ENCODE data around the gene OPA3. TPM values are rescaled to one million over a fixed set of nuclear protein-coding genes. Genes with fewer than 3 reads are reported as not detected.

Gene OPA3
- total and polyA plus RNA-seq, 2 experiments from 2014 or later: 11.5 to 14.5 TPM

DNA sequence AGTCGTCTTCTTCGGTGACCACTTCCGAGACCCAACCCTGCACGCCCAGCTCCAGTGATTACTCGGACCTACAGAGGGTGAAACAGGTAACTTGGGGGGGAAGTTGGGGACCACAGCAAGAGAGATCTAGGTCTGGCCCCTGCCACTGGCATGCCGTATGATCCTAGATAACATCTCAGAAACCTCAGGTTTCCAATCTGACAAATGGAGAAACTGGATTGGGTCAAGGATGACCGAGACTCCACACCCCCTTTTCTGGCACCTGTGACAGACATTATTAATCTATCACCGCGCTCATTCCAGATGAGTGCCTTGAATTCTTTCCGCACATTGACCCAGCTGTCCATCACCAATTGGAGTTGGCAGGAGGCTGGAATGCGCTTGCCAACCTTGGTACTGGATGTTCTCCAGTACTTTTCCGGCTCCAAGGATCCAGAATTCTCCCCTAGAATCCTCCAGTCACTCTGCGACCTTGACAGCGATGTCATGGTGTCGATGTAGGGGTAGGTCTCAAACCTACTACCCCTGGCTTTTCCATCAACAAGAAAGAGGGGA is 60.0 kb downstream of the OPA3 start:
- H3K27ac ChIP-seq (ENCODE audit: low read depth): peak overlapping the region; percentile 67; the same call in 1 of the 2 replicates
- peaks cover 5% of the 10 kb centered on the region for H3K27me3 ChIP-seq (ENCODE audit: insufficient read depth)
- peaks cover 35% of the 10 kb centered on the region for H3K27me3 Mint-ChIP-seq (ENCODE audit: insufficient read depth, low read depth, poor library complexity)
- H3K27ac Mint-ChIP-seq: no peak overlapping the region
- no peaks in the 10 kb centered on the region for H3K9me2 ChIP-seq (ENCODE audit: insufficient read depth)
- H3K36me3 Mint-ChIP-seq (ENCODE audit: low read depth): peaks cover 59% of the 10 kb centered on the region
- peaks cover 38% of the 10 kb centered on the region for H3F3A ChIP-seq (replicated peaks; ENCODE audit: low read depth)
- no peak overlapping the region for H3K4me2 ChIP-seq
- ATAC-seq (no peak), DNase-seq (ENCODE audit: low spot score) (no peak)
- no peak for TF ChIP-seq NANOG (IDR thresholded peaks at IDR 0.05; ENCODE audit: borderline replicate concordance)
- TF ChIP-seq ZNF114 (CRISPR knock-in tag; IDR thresholded peaks at IDR 0.05): no peak
- no peak for TF ChIP-seq STAT1 (IDR thresholded peaks at IDR 0.05; ENCODE audit: unreplicated experiment)
- TF ChIP-seq POLR2AphosphoS5 (IDR thresholded peaks at IDR 0.05; ENCODE audit: low read depth): no peak
- TF ChIP-seq ZNF462 (CRISPR knock-in tag; IDR thresholded peaks at IDR 0.05): no peak
- TF ChIP-seq JUNB (IDR thresholded peaks at IDR 0.05; ENCODE audit: unreplicated experiment): no peak
- TF ChIP-seq CTCF (conservative IDR thresholded peaks at IDR 0.05; ENCODE audit: low read depth in 2 of 2): no peak
- no peak for TF ChIP-seq CREB1 (CRISPR knock-in tag; IDR thresholded peaks at IDR 0.05; ENCODE audit: low read depth)
- no peak for TF ChIP-seq EZH2 (IDR thresholded peaks at IDR 0.05; ENCODE audit: low read depth, unreplicated experiment)
- TF ChIP-seq REST (IDR thresholded peaks at IDR 0.05; ENCODE audit: unreplicated experiment): no peak
- TF ChIP-seq EZH2phosphoT487 (IDR thresholded peaks at IDR 0.05; ENCODE audit: unreplicated experiment): no peak
- TF ChIP-seq, protein P1, sequence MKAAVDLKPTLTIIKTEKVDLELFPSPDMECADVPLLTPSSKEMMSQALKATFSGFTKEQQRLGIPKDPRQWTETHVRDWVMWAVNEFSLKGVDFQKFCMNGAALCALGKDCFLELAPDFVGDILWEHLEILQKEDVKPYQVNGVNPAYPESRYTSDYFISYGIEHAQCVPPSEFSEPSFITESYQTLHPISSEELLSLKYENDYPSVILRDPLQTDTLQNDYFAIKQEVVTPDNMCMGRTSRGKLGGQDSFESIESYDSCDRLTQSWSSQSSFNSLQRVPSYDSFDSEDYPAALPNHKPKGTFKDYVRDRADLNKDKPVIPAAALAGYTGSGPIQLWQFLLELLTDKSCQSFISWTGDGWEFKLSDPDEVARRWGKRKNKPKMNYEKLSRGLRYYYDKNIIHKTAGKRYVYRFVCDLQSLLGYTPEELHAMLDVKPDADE (IDR thresholded peaks at IDR 0.05): no peak
- no peak for TF ChIP-seq ZNF331 (CRISPR knock-in tag; IDR thresholded peaks at IDR 0.05; ENCODE audit: low read depth)
- H3K79me2 ChIP-seq (replicated peaks; ENCODE audit: insufficient read depth): 0 out of 2 replicates have a peak, but pooled peaks cover 4% of the 10 kb centered on the region
- peaks cover 20% of the 10 kb centered on the region for H3K36me3 ChIP-seq (ENCODE audit: insufficient read depth)
- peaks cover 29% of the 10 kb centered on the region for H4K20me1 ChIP-seq (replicated peaks; ENCODE audit: insufficient read depth)
- H3K4me1 Mint-ChIP-seq: peaks cover 17% of the 10 kb centered on the region
- no peaks in the 10 kb centered on the region for H3K9me3 Mint-ChIP-seq
- H3K4me1 ChIP-seq (ENCODE audit: insufficient read depth): peaks cover 11% of the 10 kb centered on the region
- no peak overlapping the region for H3K4me3 Mint-ChIP-seq
- H2AFZ ChIP-seq: no peak overlapping the region
- H3K4me3 ChIP-seq: no peak overlapping the region

All from GM23338 (cell line).